ENCODE measurements around the gene ANO7.

The ANO7 gene

GRCh38 chr2:241255542-241256167 is 67.2 kb downstream of the ANO7 start:
- DNase-seq (ENCODE audit: low spot score) = no peak

DNA sequence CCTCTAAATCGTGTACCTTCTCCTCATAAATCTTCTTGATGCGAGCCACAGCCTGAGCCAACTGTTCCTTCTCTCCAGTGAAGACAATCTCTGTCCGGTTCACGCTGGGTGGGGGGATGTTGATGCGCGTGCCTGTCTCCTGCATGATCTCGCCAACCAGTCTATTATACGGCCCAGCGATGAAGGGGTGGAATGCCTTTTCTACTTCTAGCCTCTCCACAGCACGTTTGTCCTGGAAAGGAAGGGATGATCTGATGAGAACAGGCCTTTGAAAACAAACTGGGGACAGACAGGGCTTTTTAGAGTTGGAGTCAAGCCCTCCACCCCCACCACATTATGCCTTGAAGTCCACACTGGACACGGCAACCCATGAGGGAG is 67.7 kb downstream of the ANO7 start:
- DNase-seq (ENCODE audit: low spot score) = no peak

DNA sequence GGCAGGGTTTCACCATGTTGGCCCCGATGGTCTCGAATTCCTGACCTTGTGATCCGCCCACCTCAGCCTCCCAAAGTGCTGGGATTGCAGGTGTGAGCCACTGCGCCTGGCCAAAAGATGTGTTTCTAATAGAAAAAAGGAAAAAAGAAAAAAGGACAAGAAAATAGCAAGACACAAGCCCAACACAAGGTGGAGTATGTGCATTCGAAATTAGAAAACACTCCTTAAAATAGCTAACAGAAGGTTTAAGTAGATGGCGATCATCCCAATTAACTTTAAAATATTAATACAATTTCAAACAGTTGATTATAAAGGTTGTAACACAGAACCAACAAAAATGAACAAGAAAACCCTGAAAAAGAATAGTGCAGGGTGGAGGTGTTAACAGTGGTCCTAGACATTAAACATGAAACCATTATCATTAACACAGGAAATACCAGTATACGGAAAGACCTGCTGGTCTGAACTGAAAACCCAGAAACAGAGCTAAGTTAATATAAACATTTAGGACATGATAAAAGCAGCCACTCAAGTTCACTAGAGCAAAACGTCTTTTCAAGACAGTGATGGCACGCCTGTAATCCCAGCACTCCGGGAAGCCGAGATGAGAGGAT is 69.0 kb downstream of the ANO7 start:
- no peak for DNase-seq (ENCODE audit: low spot score)

- DNase-seq (ENCODE audit: low spot score) = no peak
These were observed 70.2 kb downstream of the ANO7 start for GRCh38 chr2:241258505-241259280.

GRCh38 chr2:241260911-241261310 is 72.4 kb downstream of the ANO7 start:
- DNase-seq (ENCODE audit: low spot score) = no peak

DNA sequence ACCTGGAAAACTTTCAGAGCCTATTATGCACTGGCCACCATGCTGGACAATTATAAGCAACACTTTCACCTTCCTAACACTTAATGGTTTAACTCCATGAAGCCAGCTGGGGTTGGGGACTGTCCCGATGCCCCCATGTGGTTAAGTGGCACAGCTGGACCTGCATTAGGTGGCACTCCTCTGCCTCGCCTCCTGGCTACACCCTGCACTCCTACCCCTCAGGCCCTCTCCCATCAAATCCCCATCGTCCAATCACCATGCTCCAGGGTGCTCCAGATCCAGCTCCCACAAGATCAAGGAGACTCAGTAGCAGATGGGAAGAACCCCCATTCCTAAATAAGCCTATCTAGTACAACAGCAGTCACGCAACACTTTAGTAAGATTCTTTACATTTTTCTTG is 73.2 kb downstream of the ANO7 start:
- no peak for DNase-seq (ENCODE audit: low spot score)

DNA sequence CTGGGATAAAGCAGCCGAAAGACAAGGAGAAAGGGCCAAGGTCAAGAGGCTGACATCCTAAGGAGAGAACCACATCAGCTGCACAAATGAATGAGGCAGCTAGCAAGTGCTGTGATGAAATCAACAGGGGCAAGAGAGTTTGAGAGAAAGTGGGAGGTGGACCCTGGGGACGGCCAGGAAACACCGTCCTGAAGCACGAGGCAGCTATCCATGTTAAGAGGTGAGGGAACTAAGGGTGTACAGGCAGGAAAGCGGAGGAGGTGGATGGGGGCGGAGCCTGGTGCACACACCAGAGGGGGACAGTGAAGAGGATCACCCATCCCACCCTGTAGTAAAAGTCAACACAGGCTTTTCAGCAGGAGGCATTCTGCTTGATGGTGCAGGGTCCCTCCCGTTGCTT is 74.6 kb downstream of the ANO7 start:
- no peak for DNase-seq (ENCODE audit: low spot score)

- DNase-seq (ENCODE audit: low spot score) = no peak
These were observed 77.0 kb downstream of the ANO7 start for GRCh38 chr2:241265506-241265905.

DNA sequence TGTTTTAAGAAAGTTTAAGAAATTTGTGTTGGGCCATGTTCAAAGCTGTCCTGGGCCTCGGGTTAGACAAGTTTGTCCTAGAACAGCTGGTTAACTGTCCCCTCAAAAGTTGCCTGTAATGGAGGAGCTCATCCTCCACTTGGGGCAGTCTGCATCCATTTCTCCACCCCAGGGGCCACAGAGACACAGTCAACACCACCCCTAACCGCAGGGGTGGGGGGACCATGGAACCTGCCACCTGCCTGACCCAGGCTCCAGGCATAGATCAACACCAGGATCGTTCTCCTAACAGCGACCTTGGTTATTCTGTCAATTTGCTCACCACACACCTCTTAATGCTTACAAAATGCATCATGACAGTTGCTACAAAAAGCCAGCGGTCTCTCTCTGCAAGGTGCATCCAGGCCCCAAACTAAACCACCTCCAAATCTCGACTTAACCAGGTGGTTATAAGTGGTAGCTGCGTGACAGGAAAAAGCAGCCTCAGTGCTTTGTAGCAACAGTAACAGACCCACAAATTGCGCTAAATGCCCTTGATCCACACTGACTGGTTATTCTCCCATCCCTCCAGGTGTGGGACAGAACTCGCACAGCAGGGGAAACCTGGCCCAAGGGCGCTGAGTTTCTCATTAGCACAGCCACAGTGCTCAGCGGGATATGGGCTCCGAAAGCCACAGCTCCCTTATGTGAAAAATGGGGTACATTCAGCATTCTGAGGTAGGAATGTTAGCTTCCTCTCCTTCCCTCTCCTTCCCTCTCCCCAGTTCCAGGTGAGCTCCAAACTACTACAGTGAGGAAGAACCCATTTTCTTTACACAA is 79.0 kb downstream of the ANO7 start:
- DNase-seq (ENCODE audit: low spot score) = no peak

- no peak for DNase-seq (ENCODE audit: low spot score)
These were observed 79.8 kb downstream of the ANO7 start for GRCh38 chr2:241268306-241268705.

- no peak for DNase-seq (ENCODE audit: low spot score)
These were observed 80.4 kb downstream of the ANO7 start for GRCh38 chr2:241268716-241269445.

DNA sequence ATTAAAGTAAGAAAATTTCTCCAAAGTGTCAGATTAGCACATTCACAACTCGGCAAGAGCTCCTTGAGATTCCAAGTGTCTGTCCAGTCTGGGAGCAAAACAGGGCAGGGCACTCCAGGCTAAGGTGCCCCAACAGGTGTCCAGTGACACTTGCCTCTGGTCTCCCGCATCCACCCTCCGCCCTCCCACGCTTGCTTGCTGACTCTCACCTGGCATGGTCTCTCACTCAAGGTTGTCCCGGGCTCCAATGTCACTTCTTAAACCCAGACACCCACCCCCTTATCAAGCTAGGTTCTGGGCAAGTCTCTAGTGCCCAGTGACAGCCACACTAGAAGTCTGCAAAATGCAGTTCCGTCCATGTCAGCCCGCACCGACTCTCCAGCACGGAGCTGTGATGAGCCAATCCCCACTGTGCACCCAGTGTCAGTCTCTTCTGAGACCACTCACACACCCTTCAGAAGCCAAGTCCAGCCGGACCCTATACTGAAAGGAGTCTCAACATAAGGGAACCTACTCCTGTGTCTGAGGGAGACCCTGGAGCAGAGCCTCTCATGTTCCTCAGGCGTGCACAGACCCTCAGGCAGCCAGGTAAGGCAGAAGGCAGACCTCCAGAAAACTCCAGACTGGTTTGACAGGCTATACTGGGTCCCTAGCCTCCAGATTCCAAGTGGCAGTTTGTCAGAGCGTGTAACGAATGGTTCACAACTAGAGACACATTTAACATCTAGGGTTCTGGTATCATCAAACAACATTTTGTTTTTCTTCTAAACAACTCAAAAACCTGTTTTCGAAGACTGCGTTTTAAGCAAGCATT is 81.4 kb downstream of the ANO7 start:
- DNase-seq (ENCODE audit: low spot score) = no peak

DNA sequence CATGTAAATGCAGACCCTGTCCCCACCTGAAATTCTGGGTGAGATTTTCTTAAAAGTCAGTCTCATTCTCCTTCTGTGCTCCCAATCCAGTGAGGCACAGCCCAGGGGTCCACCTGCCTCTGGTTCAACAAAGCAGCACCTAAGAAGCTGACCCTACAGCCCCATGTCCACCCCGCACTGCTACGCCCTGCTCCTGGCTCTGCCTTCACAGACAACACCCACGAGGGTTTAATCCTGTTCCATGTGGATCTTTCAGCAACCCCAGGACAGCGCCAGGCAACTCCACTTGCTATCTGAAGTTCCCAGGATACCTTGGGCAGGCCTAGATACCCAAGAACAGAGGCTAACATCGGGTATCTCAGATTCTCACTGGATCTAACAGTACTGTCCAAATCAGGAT is 82.1 kb downstream of the ANO7 start:
- no peak for DNase-seq (ENCODE audit: low spot score)

GRCh38 chr2:241271706-241272302 is 83.3 kb downstream of the ANO7 start:
- peak; percentile 40 for DNase-seq (ENCODE audit: low spot score)

- peak; percentile 60 for DNase-seq (ENCODE audit: low spot score)
These were observed 84.1 kb downstream of the ANO7 start for GRCh38 chr2:241272303-241273209.

- no peak for DNase-seq (ENCODE audit: low spot score)
These were observed 84.9 kb downstream of the ANO7 start for GRCh38 chr2:241273210-241274020.

DNA sequence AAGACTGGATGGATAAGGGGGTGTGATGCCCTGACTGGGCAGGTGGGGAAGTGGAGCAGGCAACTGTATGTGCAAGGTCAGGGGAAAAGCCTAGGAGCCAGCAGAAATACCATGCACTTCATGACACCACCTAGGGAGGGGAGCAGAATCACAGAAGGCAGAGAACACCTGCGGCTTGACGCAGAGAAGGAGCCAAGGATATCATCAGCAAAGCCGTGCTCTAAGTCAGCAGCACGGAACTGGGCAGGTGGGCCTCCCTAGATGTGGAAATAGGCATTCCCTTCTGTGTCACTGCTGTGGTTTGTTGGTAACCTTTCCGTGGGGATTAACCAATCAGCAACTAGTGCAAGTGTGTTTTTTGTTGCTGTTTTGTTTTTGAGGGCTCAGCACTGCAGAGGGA is 85.7 kb downstream of the ANO7 start:
- no peak for DNase-seq (ENCODE audit: low spot score)

Data from HuH-7 (cell line).